A673 (cell line): ENCODE measurements around the gene ZNF500. TPM values are rescaled to one million over a fixed set of nuclear protein-coding genes. Genes with fewer than 3 reads are reported as not detected.

Experiments used
- BruUV-seq: library from RNA; stranded (reverse); fragments of 400-500 nt; replicated peaks from 2 replicates; lab custom pipeline; 2021; lab: Mats Ljungman, UMichigan
- CTCF ChIA-PET: fragments of 300-600 bp; sonication (Branson Sonifier 250); formaldehyde crosslinking; loops from one replicate; lab custom pipeline; 2022; ENCODE audit warnings: antibody characterized with exemption; lab: Charles Lee
- POLR2A ChIA-PET: fragments of 300-600 bp; sonication (Branson Sonifier 250); formaldehyde crosslinking; loops from one replicate; lab custom pipeline; 2022; ENCODE audit warnings: antibody characterized with exemption; ENCODE audit not compliant: low non-redundant PET; lab: Charles Lee
- DNase-seq: peaks from one replicate; pipeline ENCODE4 v3.0.0-alpha.2; 2015; ENCODE audit warnings: low spot score
- H3K27ac ChIP-seq: fragments of 200-600 bp; sonication (generic); 2 replicates; pipeline ENCODE4 v1.5.1; 2016; ENCODE audit warnings: mixed run types, low read depth, mild to moderate bottlenecking, mixed read lengths, antibody characterized with exemption, low read length; ENCODE audit not compliant: poor library complexity, severe bottlenecking
- H3K27me3 ChIP-seq: fragments of 200-600 bp; sonication (generic); replicated peaks from 2 replicates; pipeline ENCODE4 v1.6.1; 2017; ENCODE audit warnings: mixed run types, low read depth, mild to moderate bottlenecking, mixed read lengths, antibody characterized with exemption, low read length; ENCODE audit not compliant: insufficient read depth, poor library complexity
- H3K36me3 ChIP-seq: fragments of 200-600 bp; sonication (generic); 2 replicates; pipeline ENCODE4 v1.6.1; 2016; ENCODE audit warnings: mixed run types, mild to moderate bottlenecking, mixed read lengths, antibody characterized with exemption, low read length; ENCODE audit not compliant: insufficient read depth, poor library complexity, severe bottlenecking
- H3K4me1 ChIP-seq: fragments of 200-600 bp; sonication (generic); 2 replicates; pipeline ENCODE4 v1.6.1; 2017; ENCODE audit warnings: mixed run types, mild to moderate bottlenecking, mixed read lengths, antibody characterized with exemption, low read length; ENCODE audit not compliant: insufficient read depth, poor library complexity, severe bottlenecking
- H3K4me3 ChIP-seq: fragments of 200-600 bp; sonication (generic); 2 replicates; pipeline ENCODE4 v1.5.1; 2016; ENCODE audit warnings: low read depth, mixed run types, mild to moderate bottlenecking, mixed read lengths, low read length; ENCODE audit not compliant: poor library complexity, severe bottlenecking
- H3K9me3 ChIP-seq: fragments of 200-600 bp; sonication (generic); 2 replicates; pipeline ENCODE4 v1.6.1; 2016; ENCODE audit warnings: mixed run types, low read depth, mild to moderate bottlenecking, mixed read lengths, antibody characterized with exemption, low read length; ENCODE audit not compliant: poor library complexity, severe bottlenecking
- CTCF ChIP-seq: fragments of 300-800, 200-600 bp; sonication (generic); conservative IDR thresholded peaks from 2 replicates; pipeline ENCODE4 v1.5.1; 2017; ENCODE audit warnings: low read depth, mild to moderate bottlenecking, antibody characterized with exemption, low read length, moderate library complexity, mixed read lengths
- EZH2 ChIP-seq: fragments of 200-600 bp; sonication (generic); IDR thresholded peaks from 2 replicates; pipeline ENCODE4 v1.6.1; 2017; ENCODE audit warnings: borderline replicate concordance, low read depth, mild to moderate bottlenecking, mixed read lengths, antibody characterized with exemption, low read length; ENCODE audit not compliant: poor library complexity, severe bottlenecking
- intact Hi-C: fragments of 100-400 bp; cut with micrococcal nuclease; formaldehyde crosslinking; loops from one replicate; pipeline ENCODE4 v1.10.0; 2022; ENCODE audit not compliant: unreplicated experiment
- total RNA-seq: library from RNA; stranded (reverse); gene quantifications from 2 replicates; pipeline ENCODE4 v1.2.3, GENCODE V29; 2021

The ZNF500 gene
- total RNA-seq, 1 experiment from 2014 or later = 16.8 TPM

GRCh38 chr16:4700997-4701743, 65.8 kb downstream of the ZNF500 start:
- TF ChIP-seq CTCF (no peak), EZH2 (no peak)
- ChIA-PET POLR2A (no interaction called here), CTCF (no interaction called here)
- no peak overlapping the region for H3K27ac ChIP-seq
- H3K9me3 ChIP-seq = no peaks in the 10 kb centered on the region
- no peaks in the 10 kb centered on the region for H3K4me1 ChIP-seq
- BruUV-seq = no TSS peak
- H3K36me3 ChIP-seq = peaks cover 46% of the 10 kb centered on the region
- no peak overlapping the region for H3K4me3 ChIP-seq
- no peaks in the 10 kb centered on the region for H3K27me3 ChIP-seq
- intact Hi-C loops = no loop called here
- no peak for DNase-seq

- no TSS peak for BruUV-seq
- no peaks in the 10 kb centered on the region for H3K27me3 ChIP-seq
- POLR2A ChIA-PET = no interaction called here
- no peak overlapping the region for H3K27ac ChIP-seq
- intact Hi-C loops = no loop called here
- CTCF ChIA-PET = no interaction called here
- H3K4me3 ChIP-seq = no peak overlapping the region
- TF ChIP-seq CTCF (no peak), EZH2 (no peak)
- H3K36me3 ChIP-seq = peaks cover 46% of the 10 kb centered on the region
- DNase-seq = no peak
- no peaks in the 10 kb centered on the region for H3K4me1 ChIP-seq
- H3K9me3 ChIP-seq = no peaks in the 10 kb centered on the region
Observed at GRCh38 chr16:4700380-4700996, 66.5 kb downstream of the ZNF500 start.

- POLR2A ChIA-PET = no interaction called here
- DNase-seq = no peak
- BruUV-seq = no TSS peak
- CTCF ChIA-PET = no interaction called here
- peaks cover 41% of the 10 kb centered on the region for H3K36me3 ChIP-seq
- no peak for TF ChIP-seq EZH2
- no peak for TF ChIP-seq CTCF
- no peak overlapping the region for H3K4me3 ChIP-seq
- intact Hi-C loops = loop anchor here (10.0 kb wide), 1 partner anchor 256 kb away; the partner anchor contains the start of gene SEC14L5
- no peaks in the 10 kb centered on the region for H3K27me3 ChIP-seq
- no peaks in the 10 kb centered on the region for H3K4me1 ChIP-seq
- no peaks in the 10 kb centered on the region for H3K9me3 ChIP-seq
- no peak overlapping the region for H3K27ac ChIP-seq
Observed at GRCh38 chr16:4699046-4699556, 67.9 kb downstream of the ZNF500 start.
